A204.1 (cell line): ENCODE results near the gene GREB1.

Experiments
- FAIRE-seq: peaks from 2 replicates; lab custom pipeline; 2012; peaks lifted over from hg19 to GRCh38; lab: Jason Lieb, UNC

GREB1 gene

GRCh38 chr2:11663427-11663826 lies 129.6 kb downstream of the GREB1 start:
- FAIRE-seq, result no peak

- no peak for FAIRE-seq
These were observed 131.2 kb downstream of the GREB1 start for GRCh38 chr2:11665028-11665427.

DNA sequence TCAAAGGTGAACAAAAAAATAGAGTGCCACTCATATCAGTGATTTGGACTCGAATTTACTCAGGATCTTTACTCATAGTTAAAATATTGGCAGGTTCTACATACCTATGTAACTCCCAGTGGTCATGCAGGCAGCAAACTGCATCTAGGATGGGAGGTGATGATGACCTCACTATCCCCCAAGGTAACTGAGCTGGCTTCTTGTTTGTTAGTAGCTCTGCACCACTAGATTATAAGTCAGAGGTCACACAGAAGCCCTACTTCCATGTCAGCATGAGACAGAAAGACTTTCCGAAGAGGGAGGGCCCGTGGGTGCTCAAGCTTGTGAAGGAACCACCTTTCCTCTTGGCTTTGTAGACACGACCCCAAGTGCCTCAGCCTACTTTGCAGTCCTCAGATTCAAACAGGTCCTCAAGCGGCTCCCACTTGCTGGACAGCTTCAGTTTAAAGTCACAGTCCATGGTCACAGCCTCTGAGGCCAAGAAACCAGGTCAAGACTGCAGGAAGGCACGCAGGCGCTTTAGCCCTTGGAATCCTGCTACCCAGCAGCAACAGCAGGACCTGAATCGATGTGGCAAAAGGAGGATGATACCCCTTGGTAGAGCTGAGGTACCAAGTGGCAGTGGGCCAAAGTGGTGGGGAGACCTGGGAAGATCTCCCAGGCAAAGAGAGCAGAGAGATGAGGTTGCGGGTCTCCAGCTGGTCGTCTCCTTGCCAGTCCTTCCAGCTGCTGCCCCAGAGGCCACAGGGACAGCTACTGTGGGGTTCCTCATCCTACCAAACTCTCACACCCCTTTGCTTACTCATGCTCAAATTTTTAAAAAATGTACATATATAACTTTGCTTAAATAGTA lies 131.9 kb downstream of the GREB1 start:
- no peak for FAIRE-seq

DNA sequence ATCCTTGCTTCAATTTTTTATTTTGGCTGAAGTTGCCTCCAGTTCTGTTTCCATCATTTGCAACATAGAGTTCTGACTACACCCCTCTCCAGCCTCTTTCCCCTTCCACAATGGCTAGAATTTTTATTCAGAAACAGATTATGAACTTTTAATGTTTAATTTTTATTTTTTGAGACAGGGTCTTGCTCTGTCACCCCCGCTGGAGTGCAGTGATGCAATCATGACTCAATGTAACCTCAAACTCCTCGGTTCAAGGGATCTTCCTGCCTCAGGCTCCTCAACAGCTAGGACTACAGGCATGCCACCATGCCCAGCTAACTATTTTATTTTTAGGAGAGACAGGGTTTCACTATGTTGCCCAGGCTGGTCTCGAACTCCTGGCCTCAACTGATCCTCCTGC lies 133.3 kb downstream of the GREB1 start:
- no peak for FAIRE-seq

- FAIRE-seq, result no peak
These were observed 134.2 kb downstream of the GREB1 start for GRCh38 chr2:11667866-11668637.

DNA sequence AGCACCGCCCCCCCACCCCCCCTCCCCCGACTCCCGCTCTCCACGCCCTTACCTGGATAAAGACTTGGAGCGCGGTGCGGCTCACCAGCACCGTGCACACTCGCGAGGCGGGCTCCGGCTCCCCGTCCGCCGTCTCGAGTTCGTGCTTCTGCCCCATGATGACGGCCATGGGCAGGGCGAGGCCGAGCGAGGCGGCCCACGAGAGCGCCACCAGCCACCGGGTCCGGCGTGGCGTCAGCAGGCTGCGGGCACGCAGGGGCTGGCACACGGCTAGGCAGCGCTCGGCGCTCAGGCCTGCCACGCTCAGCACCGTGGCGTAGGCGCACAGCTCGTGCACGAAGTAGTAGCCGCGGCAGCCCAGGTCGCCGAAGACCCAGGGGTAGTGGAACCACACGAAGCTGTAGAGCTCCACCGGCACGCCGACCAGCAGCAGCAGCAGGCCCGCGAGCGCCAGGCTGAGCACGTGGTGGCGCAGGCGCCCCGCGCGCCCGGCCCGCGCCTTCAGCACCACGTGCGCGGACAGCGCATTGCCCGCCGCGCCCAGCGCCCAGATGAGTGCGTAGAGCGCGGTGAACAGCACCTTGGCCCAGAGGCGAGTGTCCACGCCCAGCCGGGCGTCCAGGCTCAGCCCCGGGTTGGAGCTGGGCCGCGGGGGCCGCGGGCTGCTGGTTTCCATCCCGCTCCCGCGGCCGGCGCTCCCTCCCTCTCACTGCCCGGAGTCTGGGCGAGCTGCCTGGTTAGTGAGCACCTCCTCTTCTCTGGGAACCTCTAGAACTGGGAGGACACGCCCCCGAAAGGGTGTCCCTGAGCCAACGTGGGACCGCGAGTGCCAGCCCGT lies 135.8 kb downstream of the GREB1 start, which contains the start of gene NTSR2:
Gene NTSR2 (minus strand): TSS at position 742 of the 838 bp plus-strand sequence. CDS start 66 bp downstream, at position 676.
- FAIRE-seq, result no peak

DNA sequence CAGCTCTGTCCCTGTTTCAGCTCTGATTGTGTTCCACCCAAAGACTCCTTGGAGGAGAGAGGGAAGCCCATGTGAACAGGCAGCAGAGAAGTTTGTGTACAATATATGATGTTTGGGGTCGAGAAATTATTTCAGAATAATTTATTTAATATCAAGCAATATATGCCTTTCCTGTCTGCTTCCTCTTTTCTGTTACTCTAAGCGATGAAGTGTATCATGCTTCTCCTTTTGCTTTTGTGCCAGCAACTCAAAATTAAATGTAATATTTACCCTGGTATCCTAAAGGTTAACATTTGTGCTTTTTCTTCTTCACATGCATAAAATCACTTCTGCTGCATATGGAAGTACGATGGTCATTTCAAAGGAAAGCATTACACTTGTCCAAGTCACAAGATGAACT lies 138.6 kb downstream of the GREB1 start:
- no peak for FAIRE-seq

GRCh38 chr2:11674983-11675382 lies 141.1 kb downstream of the GREB1 start:
- no peak for FAIRE-seq

- FAIRE-seq, result no peak
These were observed 141.7 kb downstream of the GREB1 start for GRCh38 chr2:11675423-11676112.

DNA sequence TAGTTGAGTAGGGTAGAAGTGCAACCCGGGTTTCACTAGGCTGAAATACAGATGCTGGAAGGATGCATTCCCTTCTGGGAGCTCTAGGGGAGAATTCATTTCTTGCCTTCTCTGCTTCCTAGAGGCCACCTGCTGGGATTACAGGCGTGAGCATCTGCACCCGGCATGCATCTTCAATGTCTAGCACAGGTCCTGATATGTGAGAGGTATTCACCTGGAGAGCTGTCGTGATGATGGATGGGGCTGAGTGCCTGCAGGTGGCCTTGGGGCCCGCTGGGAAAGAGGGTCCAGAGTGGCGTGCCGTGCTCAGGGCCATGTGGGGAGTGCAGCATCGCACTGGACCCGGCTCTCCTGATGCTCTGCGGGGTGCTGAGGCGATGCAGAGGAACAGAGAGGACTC lies 142.8 kb downstream of the GREB1 start:
- FAIRE-seq, result no peak

DNA sequence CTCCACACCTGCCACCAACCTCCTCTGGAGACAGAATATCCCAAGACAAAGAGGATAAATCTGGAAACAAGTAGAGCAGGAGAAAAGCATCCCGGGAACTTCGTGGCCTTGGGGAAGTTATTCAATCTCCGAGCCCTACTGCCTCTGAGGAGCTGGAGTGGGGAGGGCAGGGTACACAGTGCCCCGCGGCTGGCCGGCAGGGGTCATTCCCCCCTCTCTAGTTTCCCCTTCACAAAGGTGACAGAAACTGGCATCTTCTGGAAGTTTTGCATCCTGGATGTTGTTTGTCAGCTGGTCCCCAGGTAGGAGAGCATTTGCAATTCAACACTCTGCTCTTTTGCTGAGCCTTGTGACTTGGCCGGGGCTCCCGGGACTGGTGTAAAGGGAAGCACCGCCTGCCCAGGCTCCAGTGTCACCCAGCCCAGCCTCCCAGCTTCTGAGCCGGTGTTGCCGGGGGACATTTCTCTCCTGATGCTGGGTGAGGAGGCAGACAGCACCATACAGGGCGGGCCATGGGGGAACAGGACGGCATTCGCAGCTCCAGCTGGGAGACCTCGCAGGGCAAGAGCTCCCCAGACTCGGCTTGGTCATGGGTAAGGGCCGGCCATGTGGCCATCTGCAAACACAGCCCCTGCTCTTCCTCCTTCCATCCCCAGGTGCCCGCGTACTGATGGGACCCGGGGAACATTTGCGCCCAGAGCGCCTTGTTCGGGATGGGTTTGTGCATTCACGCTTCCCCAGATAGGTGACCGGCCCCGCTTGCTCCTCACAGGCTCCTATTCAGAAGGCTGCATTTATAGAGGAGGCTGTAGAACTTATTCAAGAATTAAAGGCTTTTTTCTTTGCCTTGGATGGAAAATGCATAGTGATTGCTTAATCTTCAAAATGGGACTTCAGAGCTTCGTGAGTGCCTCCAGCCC lies 143.6 kb downstream of the GREB1 start:
- FAIRE-seq, result no peak

DNA sequence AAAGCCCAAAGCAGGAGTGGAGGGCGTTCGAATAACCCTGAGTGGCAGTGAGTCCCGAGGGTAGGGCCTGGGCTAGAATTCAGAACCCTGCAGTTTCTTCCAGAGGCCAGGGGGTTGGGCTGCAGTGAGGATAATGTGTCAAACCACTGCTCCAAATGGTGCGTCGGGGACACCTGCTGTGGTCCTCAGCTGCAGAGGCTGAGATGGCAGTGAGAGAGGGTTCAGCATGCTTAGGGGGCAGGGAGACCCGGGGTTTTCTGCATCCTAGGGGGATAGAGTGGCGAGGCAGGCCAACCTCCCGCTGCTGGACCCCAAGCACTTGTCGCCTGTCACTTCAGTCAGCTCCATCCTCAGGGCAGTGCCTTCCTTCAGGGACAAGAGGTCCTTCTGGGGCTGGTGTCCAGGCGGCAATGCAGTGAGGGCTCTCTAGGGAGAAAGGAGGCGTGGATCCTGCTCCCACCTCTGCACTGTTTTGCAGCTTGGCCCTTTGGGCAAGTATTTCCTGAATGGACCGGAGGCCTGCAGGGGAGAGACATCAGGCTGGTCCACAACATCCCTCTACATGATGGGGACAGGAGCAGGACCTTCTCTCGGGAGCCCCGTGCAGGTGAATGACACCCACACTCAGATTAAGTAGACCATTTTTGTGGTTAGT lies 144.6 kb downstream of the GREB1 start:
- no peak for FAIRE-seq

- no peak for FAIRE-seq
These were observed 145.2 kb downstream of the GREB1 start for GRCh38 chr2:11679016-11679415.

DNA sequence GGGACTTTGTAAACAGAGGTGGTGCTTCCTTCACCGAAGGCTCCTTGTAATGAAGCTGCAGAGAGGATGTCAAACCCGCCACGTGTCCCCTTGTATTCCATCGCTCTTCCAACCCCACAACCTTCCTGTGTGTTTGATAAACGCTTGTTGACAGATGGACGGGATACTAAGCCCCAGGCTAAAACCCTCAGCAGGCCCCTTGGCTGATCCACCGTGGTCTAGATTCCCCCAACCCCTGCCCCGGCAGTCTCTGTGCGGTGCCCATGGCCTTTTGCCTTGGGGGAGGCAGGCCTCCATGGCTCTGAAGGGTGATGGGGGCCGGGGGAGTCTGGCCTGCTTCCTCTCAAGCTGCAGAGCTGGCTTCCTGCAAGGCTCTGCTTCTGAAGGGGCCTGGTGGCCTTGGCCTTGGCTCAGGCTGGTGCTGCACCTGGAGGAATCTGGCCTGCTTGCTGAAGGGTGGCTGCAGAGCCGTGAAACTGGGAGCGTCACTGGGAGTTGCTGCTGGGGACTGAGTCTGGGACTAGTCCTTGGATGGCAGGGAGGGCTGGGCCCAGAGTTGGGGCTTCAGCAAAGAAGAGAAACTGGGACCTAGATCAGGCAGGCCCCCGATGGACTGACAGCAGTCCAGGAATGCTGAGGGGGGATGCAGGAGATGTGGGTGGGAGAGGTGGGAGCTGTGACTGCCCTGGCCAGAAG lies 145.8 kb downstream of the GREB1 start:
- no peak for FAIRE-seq

GRCh38 chr2:11680182-11680900 lies 146.5 kb downstream of the GREB1 start:
- FAIRE-seq, result no peak

- FAIRE-seq, result no peak
These were observed 147.3 kb downstream of the GREB1 start for GRCh38 chr2:11680901-11681721.

- FAIRE-seq, result no peak
These were observed 148.1 kb downstream of the GREB1 start for GRCh38 chr2:11681722-11682589.
